ENCODE measurements around the gene SPAG16.

GRCh38 chr2:213991453-213992108 lies 707.3 kb downstream of the SPAG16 start:
- TF ChIP-seq EZH2phosphoT487 (IDR thresholded peaks at IDR 0.05; ENCODE audit: borderline replicate concordance) (no peak), CTCF (conservative IDR thresholded peaks at IDR 0.05; ENCODE audit: low read length) (no peak)
